ENCODE data around the gene DUSP15. TPM values are rescaled to one million over a fixed set of nuclear protein-coding genes. Genes with fewer than 3 reads are reported as not detected.

Gene DUSP15
- total RNA-seq, 1 experiment from 2014 or later, result not detected

DNA sequence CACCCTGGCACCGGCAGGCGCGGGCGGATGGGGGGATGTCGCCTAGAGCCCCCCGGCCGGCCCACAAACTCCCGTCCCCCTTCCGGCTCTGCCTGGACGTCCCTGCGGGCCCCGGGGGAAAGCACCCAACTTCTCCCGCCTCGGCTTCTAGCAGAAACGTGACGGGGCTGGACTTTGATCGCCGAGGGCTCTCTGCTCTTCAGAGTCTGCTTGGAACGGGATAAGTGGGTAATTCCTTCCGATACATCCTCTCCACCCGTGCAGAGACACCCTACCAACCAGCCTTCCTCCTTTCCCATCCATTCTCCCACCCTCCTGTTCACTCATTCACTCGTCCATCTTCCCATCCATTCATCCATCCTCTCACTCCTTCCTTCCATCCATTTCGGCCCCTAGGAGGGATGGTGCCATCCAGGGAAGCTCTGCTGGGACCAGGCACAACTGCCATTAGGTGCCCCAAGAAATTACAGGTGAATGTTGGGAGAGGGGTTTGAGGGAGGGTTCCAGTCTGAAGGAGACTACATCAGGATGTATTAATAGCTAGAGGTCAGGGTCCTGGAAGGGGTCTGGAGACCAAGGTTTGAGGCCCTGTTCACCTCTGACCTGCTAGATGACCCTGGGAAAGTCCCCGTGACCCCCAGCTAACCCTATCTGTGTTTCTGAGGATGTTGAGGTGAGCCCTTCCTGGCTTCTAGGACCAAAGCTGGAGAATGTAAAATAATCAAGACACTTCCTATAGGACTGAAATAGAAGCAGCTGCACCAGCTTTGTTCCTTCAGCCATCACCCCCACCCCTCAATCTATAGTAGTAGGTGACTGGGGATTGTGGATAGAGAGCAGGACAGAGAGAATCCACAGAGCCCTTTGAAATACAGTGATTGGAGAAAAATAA, 645 bp upstream of the DUSP15 start:
- Histone ChIP-seq H3K27me3 (ENCODE audit: insufficient read depth, low read length) (no peaks in the 10 kb centered on the region), H3K4me3 (replicated peaks in 1 of 2; ENCODE audit: low read depth in 1 of 2, low read length in 2 of 2) (no peak overlapping the region), H3K9me3 (ENCODE audit: control insufficient read depth in 1 of 2, insufficient read depth in 1 of 2, low read depth in 1 of 2, low read length in 2 of 2) (no peaks in the 10 kb centered on the region), H4K20me1 (ENCODE audit: insufficient read depth) (no peaks in the 10 kb centered on the region), H3K9ac (ENCODE audit: low read length) (no peak overlapping the region), H3K79me2 (ENCODE audit: insufficient read depth, low read length) (no peaks in the 10 kb centered on the region), H3K9me2 (ENCODE audit: insufficient read depth) (no peaks in the 10 kb centered on the region), H3K27ac (ENCODE audit: low read depth, low read length) (no peak overlapping the region), H3K4me2 (ENCODE audit: low read length) (no peak overlapping the region), H2AFZ (ENCODE audit: low read depth, low read length, poor library complexity, severe bottlenecking) (no peak overlapping the region), H3K4me1 (ENCODE audit: control insufficient read depth in 1 of 2, insufficient read depth in 2 of 2, low read length in 2 of 2) (no peaks in the 10 kb centered on the region), H3K36me3 (ENCODE audit: control insufficient read depth in 1 of 2, insufficient read depth in 2 of 2, low read length in 2 of 2) (no peaks in the 10 kb centered on the region)
- TF ChIP-seq YY1 (IDR thresholded peaks at IDR 0.05; ENCODE audit: extremely low read depth, insufficient replicate concordance, low read depth, low read length) (no peak), ELF1 (IDR thresholded peaks at IDR 0.05; ENCODE audit: borderline replicate concordance, low read depth) (no peak), EZH2phosphoT487 (IDR thresholded peaks at IDR 0.05; ENCODE audit: borderline replicate concordance) (no peak), SP1 (IDR thresholded peaks at IDR 0.05; ENCODE audit: low read depth) (no peak), CBX3 (IDR thresholded peaks at IDR 0.05; ENCODE audit: low read depth) (no peak), FOSL1 (IDR thresholded peaks at IDR 0.05; ENCODE audit: low read depth) (no peak), EZH2 (IDR thresholded peaks at IDR 0.05) (no peak), JUND (IDR thresholded peaks at IDR 0.05) (no peak), POLR2A (IDR thresholded peaks at IDR 0.05; ENCODE audit: borderline replicate concordance, extremely low read depth, insufficient read depth, insufficient read length) (no peak), ZNF274 (IDR thresholded peaks at IDR 0.05; ENCODE audit: low read depth, low read length) (no peak), SIN3A (IDR thresholded peaks at IDR 0.05; ENCODE audit: low read depth) (no peak), CEBPB (IDR thresholded peaks at IDR 0.05; ENCODE audit: low read depth) (no peak), ZFX (IDR thresholded peaks at IDR 0.05) (no peak), SRF (IDR thresholded peaks at IDR 0.05; ENCODE audit: low read depth) (no peak)
- TF ChIP-seq, protein P1, sequence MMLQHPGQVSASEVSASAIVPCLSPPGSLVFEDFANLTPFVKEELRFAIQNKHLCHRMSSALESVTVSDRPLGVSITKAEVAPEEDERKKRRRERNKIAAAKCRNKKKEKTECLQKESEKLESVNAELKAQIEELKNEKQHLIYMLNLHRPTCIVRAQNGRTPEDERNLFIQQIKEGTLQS (IDR thresholded peaks at IDR 0.05), result no peak
- TF ChIP-seq, protein P2, sequence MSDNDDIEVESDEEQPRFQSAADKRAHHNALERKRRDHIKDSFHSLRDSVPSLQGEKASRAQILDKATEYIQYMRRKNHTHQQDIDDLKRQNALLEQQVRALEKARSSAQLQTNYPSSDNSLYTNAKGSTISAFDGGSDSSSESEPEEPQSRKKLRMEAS (IDR thresholded peaks at IDR 0.05), result no peak
- TF ChIP-seq, protein P3, sequence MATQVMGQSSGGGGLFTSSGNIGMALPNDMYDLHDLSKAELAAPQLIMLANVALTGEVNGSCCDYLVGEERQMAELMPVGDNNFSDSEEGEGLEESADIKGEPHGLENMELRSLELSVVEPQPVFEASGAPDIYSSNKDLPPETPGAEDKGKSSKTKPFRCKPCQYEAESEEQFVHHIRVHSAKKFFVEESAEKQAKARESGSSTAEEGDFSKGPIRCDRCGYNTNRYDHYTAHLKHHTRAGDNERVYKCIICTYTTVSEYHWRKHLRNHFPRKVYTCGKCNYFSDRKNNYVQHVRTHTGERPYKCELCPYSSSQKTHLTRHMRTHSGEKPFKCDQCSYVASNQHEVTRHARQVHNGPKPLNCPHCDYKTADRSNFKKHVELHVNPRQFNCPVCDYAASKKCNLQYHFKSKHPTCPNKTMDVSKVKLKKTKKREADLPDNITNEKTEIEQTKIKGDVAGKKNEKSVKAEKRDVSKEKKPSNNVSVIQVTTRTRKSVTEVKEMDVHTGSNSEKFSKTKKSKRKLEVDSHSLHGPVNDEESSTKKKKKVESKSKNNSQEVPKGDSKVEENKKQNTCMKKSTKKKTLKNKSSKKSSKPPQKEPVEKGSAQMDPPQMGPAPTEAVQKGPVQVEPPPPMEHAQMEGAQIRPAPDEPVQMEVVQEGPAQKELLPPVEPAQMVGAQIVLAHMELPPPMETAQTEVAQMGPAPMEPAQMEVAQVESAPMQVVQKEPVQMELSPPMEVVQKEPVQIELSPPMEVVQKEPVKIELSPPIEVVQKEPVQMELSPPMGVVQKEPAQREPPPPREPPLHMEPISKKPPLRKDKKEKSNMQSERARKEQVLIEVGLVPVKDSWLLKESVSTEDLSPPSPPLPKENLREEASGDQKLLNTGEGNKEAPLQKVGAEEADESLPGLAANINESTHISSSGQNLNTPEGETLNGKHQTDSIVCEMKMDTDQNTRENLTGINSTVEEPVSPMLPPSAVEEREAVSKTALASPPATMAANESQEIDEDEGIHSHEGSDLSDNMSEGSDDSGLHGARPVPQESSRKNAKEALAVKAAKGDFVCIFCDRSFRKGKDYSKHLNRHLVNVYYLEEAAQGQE (IDR thresholded peaks at IDR 0.05; ENCODE audit: low read depth), result no peak
- TF ChIP-seq, protein P4, sequence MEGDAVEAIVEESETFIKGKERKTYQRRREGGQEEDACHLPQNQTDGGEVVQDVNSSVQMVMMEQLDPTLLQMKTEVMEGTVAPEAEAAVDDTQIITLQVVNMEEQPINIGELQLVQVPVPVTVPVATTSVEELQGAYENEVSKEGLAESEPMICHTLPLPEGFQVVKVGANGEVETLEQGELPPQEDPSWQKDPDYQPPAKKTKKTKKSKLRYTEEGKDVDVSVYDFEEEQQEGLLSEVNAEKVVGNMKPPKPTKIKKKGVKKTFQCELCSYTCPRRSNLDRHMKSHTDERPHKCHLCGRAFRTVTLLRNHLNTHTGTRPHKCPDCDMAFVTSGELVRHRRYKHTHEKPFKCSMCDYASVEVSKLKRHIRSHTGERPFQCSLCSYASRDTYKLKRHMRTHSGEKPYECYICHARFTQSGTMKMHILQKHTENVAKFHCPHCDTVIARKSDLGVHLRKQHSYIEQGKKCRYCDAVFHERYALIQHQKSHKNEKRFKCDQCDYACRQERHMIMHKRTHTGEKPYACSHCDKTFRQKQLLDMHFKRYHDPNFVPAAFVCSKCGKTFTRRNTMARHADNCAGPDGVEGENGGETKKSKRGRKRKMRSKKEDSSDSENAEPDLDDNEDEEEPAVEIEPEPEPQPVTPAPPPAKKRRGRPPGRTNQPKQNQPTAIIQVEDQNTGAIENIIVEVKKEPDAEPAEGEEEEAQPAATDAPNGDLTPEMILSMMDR (IDR thresholded peaks at IDR 0.05 in 2 of 3, conservative IDR thresholded peaks at IDR 0.05 in 1 of 3; ENCODE audit: borderline replicate concordance in 1 of 3, insufficient read depth in 1 of 3, low read depth in 2 of 3, low read length in 2 of 3), result no peak
- no peak for DNase-seq (ENCODE audit: low read depth, low spot score)
- BruUV-seq (replicated peaks), result no TSS peak
- ChIA-PET RAD21 (ENCODE audit: low non-redundant PET in 1 of 2, low total read pairs in 2 of 2, uncharacterized antibody in 2 of 2, unreplicated experiment in 2 of 2) (no interaction called here), CTCF (no interaction called here), POLR2A (interaction anchor here (1.0 kb wide), 1 partner anchor 11 kb away, joined by 5 read pairs; no protein-coding TSS in a partner anchor)
- intact Hi-C loops (cut with micrococcal nuclease), result no loop called here
- ATAC-seq, result no peak
